GM18507 (cell line): ENCODE data around the gene NADSYN1.

Experiments
- DNase-seq: peaks from one replicate; pipeline ENCODE4 v3.0.0; 2011; ENCODE audit warnings: low read depth; ENCODE audit not compliant: insufficient read length; ENCODE audit errors: extremely low spot score
- FAIRE-seq: peaks from 2 replicates; lab custom pipeline; 2011; peaks lifted over from hg19 to GRCh38; lab: Jason Lieb, UNC

NADSYN1 gene

GRCh38 chr11:71432761-71433647 lies 20.0 kb upstream of the NADSYN1 start:
- no peak for DNase-seq
- FAIRE-seq: no peak

- no peak for DNase-seq
- no peak for FAIRE-seq
Observed at GRCh38 chr11:71433648-71434450, 19.2 kb upstream of the NADSYN1 start.

- DNase-seq (no peak), FAIRE-seq (no peak)
Observed at GRCh38 chr11:71434576-71435130, 18.4 kb upstream of the NADSYN1 start.

GRCh38 chr11:71435278-71435951 lies 17.6 kb upstream of the NADSYN1 start:
- no peak for FAIRE-seq

GRCh38 chr11:71436861-71437260 lies 16.1 kb upstream of the NADSYN1 start:
- no peak for FAIRE-seq
- DNase-seq: no peak

More at GRCh38 chr11:71435278-71435951, 17.6 kb upstream of the NADSYN1 start:
- DNase-seq: no peak

- no peak for DNase-seq
- no peak for FAIRE-seq
Observed at GRCh38 chr11:71437399-71437798, 15.6 kb upstream of the NADSYN1 start.

GRCh38 chr11:71437879-71438278 lies 15.1 kb upstream of the NADSYN1 start:
- FAIRE-seq: no peak
- no peak for DNase-seq

GRCh38 chr11:71438650-71439049 lies 14.4 kb upstream of the NADSYN1 start:
- FAIRE-seq (no peak), DNase-seq (no peak)

GRCh38 chr11:71440021-71440755 lies 12.8 kb upstream of the NADSYN1 start:
- FAIRE-seq: no peak

GRCh38 chr11:71441251-71441650 lies 11.8 kb upstream of the NADSYN1 start:
- no peak for DNase-seq
- FAIRE-seq: no peak

More at GRCh38 chr11:71440021-71440755, 12.8 kb upstream of the NADSYN1 start:
- DNase-seq: no peak

- FAIRE-seq: no peak
- no peak for DNase-seq
Observed at GRCh38 chr11:71442123-71442522, 10.9 kb upstream of the NADSYN1 start.

GRCh38 chr11:71442880-71443279 lies 10.1 kb upstream of the NADSYN1 start:
- DNase-seq: no peak
- FAIRE-seq: no peak

GRCh38 chr11:71443736-71444445 lies 9.1 kb upstream of the NADSYN1 start:
- FAIRE-seq (no peak), DNase-seq (no peak)

- no peak for FAIRE-seq
- no peak for DNase-seq
Observed at GRCh38 chr11:71444811-71445210, 8.2 kb upstream of the NADSYN1 start.

- FAIRE-seq: no peak
Observed at GRCh38 chr11:71446150-71446549, 6.9 kb upstream of the NADSYN1 start.

GRCh38 chr11:71446942-71447688 lies 5.9 kb upstream of the NADSYN1 start:
- DNase-seq (no peak), FAIRE-seq (no peak)

More at GRCh38 chr11:71446150-71446549, 6.9 kb upstream of the NADSYN1 start:
- no peak for DNase-seq

- DNase-seq (no peak), FAIRE-seq (no peak)
Observed at GRCh38 chr11:71447791-71448256, 5.2 kb upstream of the NADSYN1 start.
